GM12878 (cell line): ENCODE results near the gene EEF1AKMT3. TPM values are rescaled to one million over a fixed set of nuclear protein-coding genes. Genes with fewer than 3 reads are reported as not detected.

ENCODE experiments used
- ATAC-seq: fragments of 200-7000 bp; cut with Tn5 transposase; 3 replicates; pipeline ENCODE4 v1.9.1; 2020; ENCODE audit warnings: mild to moderate bottlenecking, moderate library complexity
- BruUV-seq: library from RNA; stranded (reverse); fragments of 400-500 nt; replicated peaks from 2 replicates; lab custom pipeline; 2021; lab: Mats Ljungman, UMichigan
- CTCF ChIA-PET: fragments of 300-600 bp; sonication (Branson Sonifier 250); formaldehyde crosslinking; extraction: SDS; loops from one replicate; lab custom pipeline; 2021; ENCODE audit warnings: inconsistent platforms; lab: Yijun Ruan, JAX
- POLR2A ChIA-PET: fragments of 350-600 bp; formaldehyde crosslinking; extraction: SDS; loops from one replicate; lab custom pipeline; 2021; ENCODE audit warnings: inconsistent platforms; lab: Charles Lee
- RAD21 ChIA-PET: fragments of 300-600 bp; sonication (Branson Sonifier 250); formaldehyde crosslinking; loops from one replicate; lab custom pipeline; 2023; ENCODE audit warnings: antibody characterized with exemption; ENCODE audit not compliant: unreplicated experiment; lab: Charles Lee
- SMC1A ChIA-PET: fragments of 300-600 bp; sonication (Branson Sonifier 250); formaldehyde crosslinking; loops from one replicate; lab custom pipeline; 2023; ENCODE audit not compliant: unreplicated experiment, uncharacterized antibody; lab: Charles Lee
- DNase-seq: peaks from one replicate; pipeline ENCODE4 v3.0.0-alpha.2; 2011; ENCODE audit warnings: low read depth, low spot score
- FAIRE-seq: peaks from 3 replicates; lab custom pipeline; 2011; peaks lifted over from hg19 to GRCh38; lab: Jason Lieb, UNC
- H2AFZ ChIP-seq: 2 replicates; pipeline ENCODE4 v1.6.0; 2011; ENCODE audit warnings: low read depth, low read length, control low read depth; ENCODE audit not compliant: control insufficient read depth
- H3K27ac ChIP-seq: 2 replicates; pipeline ENCODE4 v1.5.1; 2011; ENCODE audit warnings: control low read depth; ENCODE audit not compliant: control insufficient read depth, insufficient read depth
- H3K27me3 ChIP-seq, 2 experiments: replicated peaks in 1 of 2; 2 replicates each; pipeline versions ENCODE4 v1.6.0 to v1.6.1; 2011; ENCODE audit warnings: low read length in 1 of 2; ENCODE audit not compliant: control insufficient read depth in 2 of 2, insufficient read depth in 2 of 2
- H3K36me3 ChIP-seq, 2 experiments: 2 replicates each; pipeline ENCODE4 v1.5.1; 2011; ENCODE audit warnings: low read length in 1 of 2; ENCODE audit not compliant: control insufficient read depth in 2 of 2, insufficient read depth in 2 of 2
- H3K4me1 ChIP-seq: 2 replicates; pipeline ENCODE4 v1.6.1; 2011; ENCODE audit warnings: mild to moderate bottlenecking, low read length, moderate library complexity, mixed read lengths; ENCODE audit not compliant: control insufficient read depth, insufficient read depth
- H3K4me2 ChIP-seq: 2 replicates; pipeline ENCODE4 v1.6.0; 2011; ENCODE audit warnings: control low read depth; ENCODE audit not compliant: control insufficient read depth, insufficient read depth
- H3K4me3 ChIP-seq: fragments of 200-600 bp; sonication (generic); 2 replicates; pipeline ENCODE4 v1.5.1; 2016
- H3K79me2 ChIP-seq: 2 replicates; pipeline ENCODE4 v1.6.0; 2011; ENCODE audit warnings: low read length; ENCODE audit not compliant: control insufficient read depth, insufficient read depth
- H3K9ac ChIP-seq: 2 replicates; pipeline ENCODE4 v1.8.0; 2011; ENCODE audit warnings: low read length, control low read depth, mixed read lengths; ENCODE audit not compliant: control insufficient read depth, insufficient read depth
- H3K9me3 ChIP-seq: replicated peaks from 3 replicates; pipeline ENCODE4 v1.5.1; 2011; ENCODE audit warnings: mild to moderate bottlenecking, low read length; ENCODE audit not compliant: control insufficient read depth, insufficient read depth
- H4K20me1 ChIP-seq: 2 replicates; pipeline ENCODE4 v1.6.0; 2011; ENCODE audit not compliant: control insufficient read depth, insufficient read depth
- NFYB ChIP-seq: IDR thresholded peaks from 2 replicates; pipeline ENCODE4 v1.6.1; 2011; ENCODE audit warnings: low read depth, mild to moderate bottlenecking, low read length, improper control_type of control experiment, moderate library complexity; ENCODE audit not compliant: insufficient read depth
- NR2C1 ChIP-seq: fragments of 450-650 bp; IDR thresholded peaks from 2 replicates; pipeline ENCODE4 v1.6.1; 2017; ENCODE audit warnings: antibody characterized with exemption, mild to moderate bottlenecking, moderate library complexity
- POLR2AphosphoS2 ChIP-seq: IDR thresholded peaks from 2 replicates; pipeline ENCODE4 v1.6.1; 2011; ENCODE audit warnings: low read depth, mild to moderate bottlenecking, low read length, improper control_type of control experiment, moderate library complexity
- RAD51 ChIP-seq: fragments of 450-650 bp; IDR thresholded peaks from 2 replicates; pipeline ENCODE4 v1.6.1; 2016; ENCODE audit warnings: moderate library complexity, mild to moderate bottlenecking, inconsistent platforms
- RFX5 ChIP-seq: IDR thresholded peaks from 2 replicates; pipeline ENCODE4 v1.6.1; 2011; ENCODE audit warnings: low read depth, low read length, improper control_type of control experiment
- SIX5 ChIP-seq: IDR thresholded peaks from 2 replicates; pipeline ENCODE4 v1.6.1; 2011; ENCODE audit warnings: mild to moderate bottlenecking, low read depth, low read length, moderate library complexity; ENCODE audit not compliant: severe bottlenecking
- SRF ChIP-seq, 2 experiments: IDR thresholded peaks; 2 replicates each; pipeline ENCODE4 v1.6.1; 2011; ENCODE audit warnings: low read depth in 2 of 2, low read length in 2 of 2, mild to moderate bottlenecking in 1 of 2, moderate library complexity in 1 of 2
- ZNF207 ChIP-seq: fragments of 450-650 bp; IDR thresholded peaks from 2 replicates; pipeline ENCODE4 v1.6.1; 2014; ENCODE audit warnings: antibody characterized with exemption, mild to moderate bottlenecking, borderline replicate concordance
- WGBS: methylation state at CpG from one replicate; pipeline ENCODE4 v1.1.6; 2016; ENCODE audit warnings: low lambda C conversion rate; ENCODE audit not compliant: insufficient replicate concordance, insufficient coverage; ENCODE audit errors: missing lambda C conversion rate; 5-methylcytosine and 5-hydroxymethylcytosine counted together
- in situ Hi-C: fragments of 300-500 bp; cut with MboI; formaldehyde crosslinking; loops from 9 replicates; pipeline ENCODE4 v1.14.3; 2018; ENCODE audit warnings: mixed read lengths
- intact Hi-C: fragments of 100-400 bp; cut with micrococcal nuclease; formaldehyde crosslinking; loops from one replicate; pipeline ENCODE4 v1.14.2; 2022; ENCODE audit not compliant: unreplicated experiment
- polyA plus RNA-seq, 11 experiments: library from polyadenylated mRNA; depleted of rRNA in 4 of 11; unstranded in 6 of 11; stranded (reverse) in 5 of 11; fragments of >200 nt; fragmentation: Nextera tagmentation in 4 of 11; fragmentation: Illumina TruSeq in 1 of 11; extraction: Ambion mirVana in 4 of 11; extraction: Trizol in 1 of 11; gene quantifications; 1 replicate in 1 of 11; 2 replicates in 10 of 11; pipeline versions ENCODE4 v1.2.1 to v1.2.3, GENCODE V29; 2011 to 2016; ENCODE audit warnings: inconsistent platforms in 2 of 11, missing spikeins in 2 of 11, low read depth in 1 of 11
- total RNA-seq, 4 experiments: library from RNA; depleted of rRNA in 3 of 4; stranded (reverse); fragments of >200 nt in 3 of 4; fragmentation: Illumina TruSeq in 1 of 4; extraction: Trizol in 1 of 4; gene quantifications; 2 replicates each; pipeline versions ENCODE4 v1.2.1 to v1.2.3, GENCODE V29; 2013 to 2021
- TF ChIP-seq, protein P1 (sequence below): fragments of 450-650 bp; IDR thresholded peaks from 2 replicates; pipeline ENCODE4 v1.6.1; 2018; ENCODE audit warnings: borderline replicate concordance, mild to moderate bottlenecking; ENCODE audit not compliant: partially characterized antibody
- TF ChIP-seq, protein P2 (sequence below): fragments of 450-650 bp; IDR thresholded peaks from 2 replicates; pipeline ENCODE4 v1.6.1; 2017; ENCODE audit warnings: borderline replicate concordance
- TF ChIP-seq, protein P3 (sequence below): fragments of 450-650 bp; IDR thresholded peaks from 2 replicates; pipeline ENCODE4 v1.6.1; 2016; ENCODE audit warnings: mild to moderate bottlenecking
- TF ChIP-seq, protein P4 (sequence below): fragments of 450-650 bp; IDR thresholded peaks from 2 replicates; pipeline ENCODE4 v1.6.1; 2017; ENCODE audit warnings: antibody characterized with exemption, mild to moderate bottlenecking, moderate library complexity

EEF1AKMT3 gene
- total and polyA plus RNA-seq, 10 of the 15 experiments (the other 5 are each of a cell fraction or from before 2014, with no cell fraction given), result 1.2 to 8.2 (median 3.5) TPM

DNA sequence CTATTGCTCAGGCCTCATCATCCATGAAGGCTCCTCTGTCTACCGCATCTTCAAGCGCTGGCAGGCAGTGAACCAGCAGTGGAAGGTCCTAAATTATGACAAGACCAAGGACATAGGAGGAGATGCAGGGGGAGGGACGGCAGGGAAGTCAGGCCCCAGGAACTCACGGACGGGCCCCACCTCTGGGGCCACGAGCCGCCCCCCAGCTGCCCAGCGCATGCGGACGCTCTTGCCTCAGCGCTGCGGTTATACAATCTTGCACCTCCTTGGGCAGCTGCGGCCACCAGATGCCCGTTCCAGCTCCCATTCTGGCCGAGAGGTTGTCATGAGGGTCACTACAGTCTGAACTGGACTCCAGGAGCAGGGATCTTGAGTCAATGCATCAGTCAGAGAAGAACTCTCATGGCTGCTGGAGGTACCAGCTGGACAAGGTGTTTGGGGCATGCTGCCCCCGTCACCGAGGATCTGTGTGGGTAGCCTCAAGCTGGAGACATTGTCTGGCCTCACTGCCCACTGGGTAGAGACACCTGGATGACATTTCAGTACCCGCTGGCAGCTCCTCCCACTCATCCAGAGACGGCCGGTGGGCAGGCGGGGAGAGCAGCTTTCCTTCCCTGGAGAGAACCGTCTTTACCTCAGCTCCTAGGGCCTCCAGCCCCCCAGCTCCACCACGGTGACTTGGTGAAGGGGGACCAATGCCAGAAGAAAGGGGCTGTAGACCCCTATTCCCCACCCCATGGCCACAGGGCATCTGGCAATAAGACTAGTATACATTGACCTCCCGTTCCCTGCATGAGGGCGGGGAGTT is 13.7 kb upstream of the EEF1AKMT3 start:
- no peak overlapping the region for H3K4me2 ChIP-seq
- H4K20me1 ChIP-seq, result no peaks in the 10 kb centered on the region; the same call in 1 of the 2 replicates
- H3K9me3 ChIP-seq, result no peaks in the 10 kb centered on the region; the same call in 2 of the 3 replicates
- H3K4me1 ChIP-seq, result peaks cover 15% of the 10 kb centered on the region
- H3K4me3 ChIP-seq, result no peak overlapping the region
- WGBS, result 91% methylated on average over 25 of the region's 25 CpGs
- H3K79me2 ChIP-seq, result no peaks in the 10 kb centered on the region; the same call in 1 of the 2 replicates
- CTCF ChIA-PET, result interaction anchor here (0.7 to 2.0 kb wide), 21 partner anchors 11 to 185 kb away, joined by 3 to 11 read pairs (median 4); partner anchors contain the start of genes AVIL, EEF1AKMT3, METTL1 and OS9
- ATAC-seq (no peak), DNase-seq (no peak), FAIRE-seq (no peak)
- SMC1A ChIA-PET, result interaction anchor here (0.5 to 1.1 kb wide), 2 partner anchors 13 to 16 kb away, joined by 3 to 5 read pairs; partner anchors contain the start of genes EEF1AKMT3 and METTL1
- in situ Hi-C loops (no loop called here), intact Hi-C loops (loop anchor here (5.0 to 10.0 kb wide), 2 partner anchors 74 to 284 kb away; partner anchors contain the start of gene ARHGAP9)
- POLR2A ChIA-PET, result no interaction called here
- RAD21 ChIA-PET, result interaction anchor here (1.1 to 1.5 kb wide), 2 partner anchors 138 to 175 kb away, joined by 3 to 4 read pairs; no protein-coding TSS in a partner anchor
- peaks cover 0 to 3% of the 10 kb centered on the region in 2 experiments; a peak in 2 of 4 replicates for H3K36me3 ChIP-seq
- H3K27me3 ChIP-seq, result no peaks in the 10 kb centered on the region
- BruUV-seq, result no TSS peak
- H2AFZ ChIP-seq, result no peak overlapping the region
- H3K9ac ChIP-seq, result no peak overlapping the region
- no peak overlapping the region for H3K27ac ChIP-seq
- TF ChIP-seq ZNF207 (no peak), SIX5 (no peak), SRF (IDR thresholded peaks at IDR 0.05; ENCODE audit: low read depth in 2 of 2, low read length in 2 of 2) (no peak), RFX5 (no peak), NR2C1 (no peak), POLR2AphosphoS2 (no peak), RAD51 (no peak), NFYB (no peak)
- TF ChIP-seq, protein P1, sequence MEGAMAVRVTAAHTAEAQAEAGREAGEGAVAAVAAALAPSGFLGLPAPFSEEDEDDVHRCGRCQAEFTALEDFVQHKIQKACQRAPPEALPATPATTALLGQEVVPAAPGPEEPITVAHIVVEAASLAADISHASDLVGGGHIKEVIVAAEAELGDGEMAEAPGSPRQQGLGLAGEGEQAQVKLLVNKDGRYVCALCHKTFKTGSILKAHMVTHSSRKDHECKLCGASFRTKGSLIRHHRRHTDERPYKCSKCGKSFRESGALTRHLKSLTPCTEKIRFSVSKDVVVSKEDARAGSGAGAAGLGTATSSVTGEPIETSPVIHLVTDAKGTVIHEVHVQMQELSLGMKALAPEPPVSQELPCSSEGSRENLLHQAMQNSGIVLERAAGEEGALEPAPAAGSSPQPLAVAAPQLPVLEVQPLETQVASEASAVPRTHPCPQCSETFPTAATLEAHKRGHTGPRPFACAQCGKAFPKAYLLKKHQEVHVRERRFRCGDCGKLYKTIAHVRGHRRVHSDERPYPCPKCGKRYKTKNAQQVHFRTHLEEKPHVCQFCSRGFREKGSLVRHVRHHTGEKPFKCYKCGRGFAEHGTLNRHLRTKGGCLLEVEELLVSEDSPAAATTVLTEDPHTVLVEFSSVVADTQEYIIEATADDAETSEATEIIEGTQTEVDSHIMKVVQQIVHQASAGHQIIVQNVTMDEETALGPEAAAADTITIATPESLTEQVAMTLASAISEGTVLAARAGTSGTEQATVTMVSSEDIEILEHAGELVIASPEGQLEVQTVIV, result no peak
- TF ChIP-seq, protein P2, sequence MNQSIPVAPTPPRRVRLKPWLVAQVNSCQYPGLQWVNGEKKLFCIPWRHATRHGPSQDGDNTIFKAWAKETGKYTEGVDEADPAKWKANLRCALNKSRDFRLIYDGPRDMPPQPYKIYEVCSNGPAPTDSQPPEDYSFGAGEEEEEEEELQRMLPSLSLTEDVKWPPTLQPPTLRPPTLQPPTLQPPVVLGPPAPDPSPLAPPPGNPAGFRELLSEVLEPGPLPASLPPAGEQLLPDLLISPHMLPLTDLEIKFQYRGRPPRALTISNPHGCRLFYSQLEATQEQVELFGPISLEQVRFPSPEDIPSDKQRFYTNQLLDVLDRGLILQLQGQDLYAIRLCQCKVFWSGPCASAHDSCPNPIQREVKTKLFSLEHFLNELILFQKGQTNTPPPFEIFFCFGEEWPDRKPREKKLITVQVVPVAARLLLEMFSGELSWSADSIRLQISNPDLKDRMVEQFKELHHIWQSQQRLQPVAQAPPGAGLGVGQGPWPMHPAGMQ, result no peak
- TF ChIP-seq, protein P3, sequence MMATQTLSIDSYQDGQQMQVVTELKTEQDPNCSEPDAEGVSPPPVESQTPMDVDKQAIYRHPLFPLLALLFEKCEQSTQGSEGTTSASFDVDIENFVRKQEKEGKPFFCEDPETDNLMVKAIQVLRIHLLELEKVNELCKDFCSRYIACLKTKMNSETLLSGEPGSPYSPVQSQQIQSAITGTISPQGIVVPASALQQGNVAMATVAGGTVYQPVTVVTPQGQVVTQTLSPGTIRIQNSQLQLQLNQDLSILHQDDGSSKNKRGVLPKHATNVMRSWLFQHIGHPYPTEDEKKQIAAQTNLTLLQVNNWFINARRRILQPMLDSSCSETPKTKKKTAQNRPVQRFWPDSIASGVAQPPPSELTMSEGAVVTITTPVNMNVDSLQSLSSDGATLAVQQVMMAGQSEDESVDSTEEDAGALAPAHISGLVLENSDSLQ, result no peak
- TF ChIP-seq, protein P4, sequence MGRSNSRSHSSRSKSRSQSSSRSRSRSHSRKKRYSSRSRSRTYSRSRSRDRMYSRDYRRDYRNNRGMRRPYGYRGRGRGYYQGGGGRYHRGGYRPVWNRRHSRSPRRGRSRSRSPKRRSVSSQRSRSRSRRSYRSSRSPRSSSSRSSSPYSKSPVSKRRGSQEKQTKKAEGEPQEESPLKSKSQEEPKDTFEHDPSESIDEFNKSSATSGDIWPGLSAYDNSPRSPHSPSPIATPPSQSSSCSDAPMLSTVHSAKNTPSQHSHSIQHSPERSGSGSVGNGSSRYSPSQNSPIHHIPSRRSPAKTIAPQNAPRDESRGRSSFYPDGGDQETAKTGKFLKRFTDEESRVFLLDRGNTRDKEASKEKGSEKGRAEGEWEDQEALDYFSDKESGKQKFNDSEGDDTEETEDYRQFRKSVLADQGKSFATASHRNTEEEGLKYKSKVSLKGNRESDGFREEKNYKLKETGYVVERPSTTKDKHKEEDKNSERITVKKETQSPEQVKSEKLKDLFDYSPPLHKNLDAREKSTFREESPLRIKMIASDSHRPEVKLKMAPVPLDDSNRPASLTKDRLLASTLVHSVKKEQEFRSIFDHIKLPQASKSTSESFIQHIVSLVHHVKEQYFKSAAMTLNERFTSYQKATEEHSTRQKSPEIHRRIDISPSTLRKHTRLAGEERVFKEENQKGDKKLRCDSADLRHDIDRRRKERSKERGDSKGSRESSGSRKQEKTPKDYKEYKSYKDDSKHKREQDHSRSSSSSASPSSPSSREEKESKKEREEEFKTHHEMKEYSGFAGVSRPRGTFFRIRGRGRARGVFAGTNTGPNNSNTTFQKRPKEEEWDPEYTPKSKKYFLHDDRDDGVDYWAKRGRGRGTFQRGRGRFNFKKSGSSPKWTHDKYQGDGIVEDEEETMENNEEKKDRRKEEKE, result no peak
